ENCODE data around the gene SIK1.
"Not testable (repeated sequence)": the region's sequence is repeated elsewhere in the genome, so short reads cannot be mapped to it uniquely, and the experiment has no call there.

Gene SIK1

GRCh38 chr21:43446277-43446932, 19.5 kb upstream of the SIK1 start:
- DNase-seq (ENCODE audit: low read depth); H3K4me3 ChIP-seq (ENCODE audit: low read depth, low read length): not testable (repeated sequence)

GRCh38 chr21:43444524-43444923, 17.6 kb upstream of the SIK1 start:
- not testable (repeated sequence) for DNase-seq (ENCODE audit: low read depth); H3K4me3 ChIP-seq (ENCODE audit: low read depth, low read length)

- not testable (repeated sequence) for DNase-seq (ENCODE audit: low read depth); H3K4me3 ChIP-seq (ENCODE audit: low read depth, low read length)
Observed at GRCh38 chr21:43442571-43442970, 15.6 kb upstream of the SIK1 start.

GRCh38 chr21:43440835-43441727, 14.2 kb upstream of the SIK1 start:
- not testable (repeated sequence) for DNase-seq (ENCODE audit: low read depth); H3K4me3 ChIP-seq (ENCODE audit: low read depth, low read length)

- H3K4me3 ChIP-seq (ENCODE audit: low read depth, low read length) = not testable (repeated sequence)
Observed at GRCh38 chr21:43439316-43440075, 12.6 kb upstream of the SIK1 start.

GRCh38 chr21:43436272-43436671, 9.3 kb upstream of the SIK1 start:
- H3K4me3 ChIP-seq (ENCODE audit: low read depth, low read length); DNase-seq (ENCODE audit: low read depth): not testable (repeated sequence)

More at GRCh38 chr21:43439316-43440075, 12.6 kb upstream of the SIK1 start:
- DNase-seq (ENCODE audit: low read depth) = not testable (repeated sequence)

GRCh38 chr21:43433340-43434136, 6.6 kb upstream of the SIK1 start:
- not testable (repeated sequence) for H3K4me3 ChIP-seq (ENCODE audit: low read depth, low read length); DNase-seq (ENCODE audit: low read depth)

GRCh38 chr21:43430830-43431416, 4.0 kb upstream of the SIK1 start:
- H3K4me3 ChIP-seq (ENCODE audit: low read depth, low read length); DNase-seq (ENCODE audit: low read depth): not testable (repeated sequence)

- not testable (repeated sequence) for H3K4me3 ChIP-seq (ENCODE audit: low read depth, low read length); DNase-seq (ENCODE audit: low read depth)
Observed at GRCh38 chr21:43428964-43429363, 2.0 kb upstream of the SIK1 start.

GRCh38 chr21:43427242-43427559, 270 bp upstream of the SIK1 start:
- not testable (repeated sequence) for H3K4me3 ChIP-seq (ENCODE audit: low read depth, low read length); DNase-seq (ENCODE audit: low read depth)

GRCh38 chr21:43426004-43426403, 927 bp downstream of the SIK1 start:
- DNase-seq (ENCODE audit: low read depth); H3K4me3 ChIP-seq (ENCODE audit: low read depth, low read length): not testable (repeated sequence)

GRCh38 chr21:43419475-43419874, 7.5 kb downstream of the SIK1 start:
- not testable (repeated sequence) for H3K4me3 ChIP-seq (ENCODE audit: low read depth, low read length); DNase-seq (ENCODE audit: low read depth)

- DNase-seq (ENCODE audit: low read depth) = not testable (repeated sequence)
Observed at GRCh38 chr21:43414576-43414975, 12.4 kb downstream of the SIK1 start.

GRCh38 chr21:43412020-43412788, 14.7 kb downstream of the SIK1 start:
- not testable (repeated sequence) for DNase-seq (ENCODE audit: low read depth)

More at GRCh38 chr21:43414576-43414975, 12.4 kb downstream of the SIK1 start:
- H3K4me3 ChIP-seq (ENCODE audit: low read depth, low read length) = not testable (repeated sequence)

GRCh38 chr21:43410456-43411068, 16.4 kb downstream of the SIK1 start:
- H3K4me3 ChIP-seq (ENCODE audit: low read depth, low read length); DNase-seq (ENCODE audit: low read depth): not testable (repeated sequence)

More at GRCh38 chr21:43412020-43412788, 14.7 kb downstream of the SIK1 start:
- H3K4me3 ChIP-seq (ENCODE audit: low read depth, low read length) = not testable (repeated sequence)

GRCh38 chr21:43407139-43407538, 19.8 kb downstream of the SIK1 start:
- H3K4me3 ChIP-seq (ENCODE audit: low read depth, low read length); DNase-seq (ENCODE audit: low read depth): not testable (repeated sequence)

GRCh38 chr21:43404450-43404849, 22.5 kb downstream of the SIK1 start:
- not testable (repeated sequence) for H3K4me3 ChIP-seq (ENCODE audit: low read depth, low read length); DNase-seq (ENCODE audit: low read depth)
